ENCODE data around the gene TJP1.

Gene TJP1

GRCh38 chr15:29853211-29853987 lies 31.1 kb upstream of the TJP1 start:
- TF ChIP-seq GATA2 (IDR thresholded peaks at IDR 0.05; ENCODE audit: low read depth, low read length) (no peak), GATA3 (IDR thresholded peaks at IDR 0.05; ENCODE audit: low read depth, low read length) (no peak)

- TF ChIP-seq GATA2 (IDR thresholded peaks at IDR 0.05; ENCODE audit: low read depth, low read length) (no peak), GATA3 (IDR thresholded peaks at IDR 0.05; ENCODE audit: low read depth, low read length) (no peak)
Observed at GRCh38 chr15:29852201-29852600, 29.9 kb upstream of the TJP1 start.

- no peak for TF ChIP-seq GATA3 (IDR thresholded peaks at IDR 0.05; ENCODE audit: low read depth, low read length)
- TF ChIP-seq GATA2 (IDR thresholded peaks at IDR 0.05; ENCODE audit: low read depth, low read length): no peak
Observed at GRCh38 chr15:29849716-29850115, 27.4 kb upstream of the TJP1 start.

GRCh38 chr15:29849218-29849617 lies 26.9 kb upstream of the TJP1 start:
- TF ChIP-seq GATA2 (IDR thresholded peaks at IDR 0.05; ENCODE audit: low read depth, low read length) (no peak), GATA3 (IDR thresholded peaks at IDR 0.05; ENCODE audit: low read depth, low read length) (no peak)

GRCh38 chr15:29844290-29844903 lies 22.1 kb upstream of the TJP1 start:
- TF ChIP-seq GATA3 (IDR thresholded peaks at IDR 0.05; ENCODE audit: low read depth, low read length) (no peak), GATA2 (IDR thresholded peaks at IDR 0.05; ENCODE audit: low read depth, low read length) (no peak)

GRCh38 chr15:29842290-29842689 lies 20.0 kb upstream of the TJP1 start:
- TF ChIP-seq GATA3 (IDR thresholded peaks at IDR 0.05; ENCODE audit: low read depth, low read length): no peak
- no peak for TF ChIP-seq GATA2 (IDR thresholded peaks at IDR 0.05; ENCODE audit: low read depth, low read length)

GRCh38 chr15:29840926-29841325 lies 18.7 kb upstream of the TJP1 start:
- TF ChIP-seq GATA3 (IDR thresholded peaks at IDR 0.05; ENCODE audit: low read depth, low read length) (no peak), GATA2 (IDR thresholded peaks at IDR 0.05; ENCODE audit: low read depth, low read length) (no peak)

GRCh38 chr15:29840054-29840453 lies 17.8 kb upstream of the TJP1 start:
- no peak for TF ChIP-seq GATA2 (IDR thresholded peaks at IDR 0.05; ENCODE audit: low read depth, low read length)
- no peak for TF ChIP-seq GATA3 (IDR thresholded peaks at IDR 0.05; ENCODE audit: low read depth, low read length)

- no peak for TF ChIP-seq GATA3 (IDR thresholded peaks at IDR 0.05; ENCODE audit: low read depth, low read length)
- no peak for TF ChIP-seq GATA2 (IDR thresholded peaks at IDR 0.05; ENCODE audit: low read depth, low read length)
Observed at GRCh38 chr15:29838352-29839010, 16.2 kb upstream of the TJP1 start.

GRCh38 chr15:29835301-29835700 lies 13.0 kb upstream of the TJP1 start:
- TF ChIP-seq GATA2 (IDR thresholded peaks at IDR 0.05; ENCODE audit: low read depth, low read length): no peak
- no peak for TF ChIP-seq GATA3 (IDR thresholded peaks at IDR 0.05; ENCODE audit: low read depth, low read length)

GRCh38 chr15:29832709-29833108 lies 10.4 kb upstream of the TJP1 start:
- TF ChIP-seq GATA3 (IDR thresholded peaks at IDR 0.05; ENCODE audit: low read depth, low read length): no peak
- no peak for TF ChIP-seq GATA2 (IDR thresholded peaks at IDR 0.05; ENCODE audit: low read depth, low read length)

- TF ChIP-seq GATA2 (IDR thresholded peaks at IDR 0.05; ENCODE audit: low read depth, low read length) (no peak), GATA3 (IDR thresholded peaks at IDR 0.05; ENCODE audit: low read depth, low read length) (no peak)
Observed at GRCh38 chr15:29826908-29827820, 4.9 kb upstream of the TJP1 start.

- TF ChIP-seq GATA3 (IDR thresholded peaks at IDR 0.05; ENCODE audit: low read depth, low read length): no peak
- TF ChIP-seq GATA2 (IDR thresholded peaks at IDR 0.05; ENCODE audit: low read depth, low read length): no peak
Observed at GRCh38 chr15:29825227-29825626, 3.0 kb upstream of the TJP1 start.
